A549 treated with AZD9567 at 1 μM for 4 hours (cell line): ENCODE measurements around the gene POLRMT. TPM values are rescaled to one million over a fixed set of nuclear protein-coding genes. Genes with fewer than 3 reads are reported as not detected.

ENCODE experiments used
- total RNA-seq: library from RNA; stranded (reverse); fragments of 200-300 nt; extraction: Qiagen RNA extraction; gene quantifications from 5 replicates; pipeline ENCODE4 v1.2.3, GENCODE V29; 2022; ENCODE audit not compliant: insufficient read depth

POLRMT gene
- total RNA-seq = 79.2 to 97.4 TPM (median 83.6 TPM) in 5 replicates

DNA sequence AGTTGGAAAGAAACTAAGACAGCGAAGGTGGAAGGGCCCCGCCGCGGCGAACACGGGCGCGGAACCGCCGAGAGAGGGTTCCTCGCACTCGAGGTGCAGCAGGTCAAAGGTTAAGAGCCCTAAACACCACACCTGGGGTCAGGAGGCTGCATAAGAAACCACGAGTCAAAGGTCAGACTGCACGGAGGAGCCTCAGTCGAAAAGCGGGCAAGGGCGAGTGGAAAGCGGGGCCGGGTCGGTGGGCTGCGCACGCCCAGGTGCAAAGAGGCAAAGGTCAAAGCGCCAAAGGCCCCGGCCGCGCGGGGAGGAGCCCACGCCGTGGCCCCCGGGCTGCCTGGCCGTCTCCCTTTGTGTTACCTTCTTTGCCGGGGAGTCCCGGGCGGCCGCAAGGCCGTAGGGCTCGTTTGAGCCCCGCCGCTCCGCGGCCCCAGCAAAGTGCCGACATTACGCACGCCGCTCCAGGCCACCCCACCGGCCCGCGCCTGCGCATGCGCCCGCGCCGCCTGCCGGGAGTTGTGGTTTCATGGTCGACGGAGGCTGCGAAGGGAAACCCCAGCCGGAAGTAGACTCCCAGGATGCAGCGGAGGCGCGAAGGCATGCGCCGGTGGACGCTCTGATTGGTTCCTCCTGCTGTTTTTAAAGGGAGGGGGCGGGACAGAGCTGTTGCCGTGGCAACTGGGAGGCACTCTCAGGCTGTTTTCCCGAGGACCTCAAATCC lies at the start of gene POLRMT:
Gene POLRMT, minus strand, starts transcription at position 470 of the 718 bp plus-strand sequence. Its CDS starts 25 bp downstream, at position 445.

DNA sequence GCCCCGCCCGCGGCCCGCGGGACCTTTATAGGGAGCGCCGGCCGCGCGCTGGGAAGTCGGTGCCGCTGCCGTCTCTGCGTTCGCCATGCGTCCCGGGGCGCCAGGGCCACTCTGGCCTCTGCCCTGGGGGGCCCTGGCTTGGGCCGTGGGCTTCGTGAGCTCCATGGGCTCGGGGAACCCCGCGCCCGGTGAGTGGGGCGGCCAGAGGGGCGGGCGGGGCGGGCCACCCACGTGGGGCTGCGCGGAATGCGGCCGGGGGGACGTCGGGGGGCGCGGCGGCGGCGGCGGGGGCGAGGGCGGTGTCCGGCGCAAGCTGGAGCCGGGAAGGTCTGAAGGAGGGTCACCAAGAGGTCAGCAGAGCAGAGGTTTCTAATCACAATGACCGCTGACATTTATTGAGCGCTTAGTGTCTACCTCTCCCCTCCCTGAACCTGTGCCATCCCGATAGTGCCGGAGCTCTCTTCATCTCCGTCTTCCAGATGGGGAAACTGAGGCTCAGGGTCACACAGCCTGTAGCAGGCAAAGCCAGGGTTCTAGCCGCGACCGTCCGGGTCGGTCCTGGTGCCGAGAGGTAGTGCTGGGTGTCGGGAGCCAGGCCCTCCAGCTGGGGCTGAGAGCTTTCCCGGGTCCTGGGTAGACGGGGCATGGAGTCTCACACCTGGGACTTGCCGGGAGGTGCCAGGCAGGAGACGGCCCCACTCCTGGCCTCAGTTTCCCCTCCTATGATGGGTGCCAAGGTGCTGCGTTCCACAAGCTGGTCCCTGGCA lies 43.2 kb upstream of the POLRMT start, which contains the start of gene FSTL3:
Gene FSTL3, plus strand, starts transcription at position 54 of the 767 bp plus-strand sequence. Its CDS starts 32 bp downstream, at position 86.

DNA sequence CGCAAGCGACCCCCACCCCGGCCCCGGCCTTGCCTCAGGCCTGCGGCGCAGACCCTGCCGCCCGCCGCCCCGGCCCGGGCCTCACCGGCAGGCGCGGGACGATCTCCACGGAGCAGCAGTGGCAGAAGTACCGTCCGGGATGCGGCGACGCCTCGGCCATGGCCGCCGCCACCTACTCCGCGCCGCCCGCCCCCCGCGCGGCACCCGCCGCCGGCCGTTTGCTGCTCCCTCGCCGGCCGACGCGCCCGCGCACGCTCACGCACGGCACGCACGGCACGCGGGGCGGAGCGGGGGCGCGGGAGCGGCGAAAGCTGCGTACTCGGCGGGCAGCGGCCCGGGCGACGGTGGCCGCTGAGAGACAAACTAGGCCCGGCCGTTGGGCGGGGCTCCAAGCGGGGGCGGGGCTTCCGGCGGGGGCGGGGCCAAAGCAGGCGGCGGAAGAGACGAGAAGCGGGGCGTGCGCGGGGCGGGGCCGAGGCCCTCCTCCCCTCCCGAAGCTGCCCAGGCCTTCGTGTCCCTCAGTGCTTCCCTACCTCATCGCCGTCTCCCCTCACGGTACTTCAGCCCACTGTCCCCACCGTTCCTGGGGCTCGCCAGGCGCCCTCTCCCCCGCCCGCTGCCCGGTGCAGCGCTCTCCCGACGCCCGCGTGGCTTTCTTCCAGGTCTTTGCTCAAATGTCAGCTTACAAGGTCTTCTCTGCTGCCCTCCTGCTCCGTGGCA lies 29.8 kb upstream of the POLRMT start, which contains the start of gene RNF126:
Gene RNF126, minus strand, starts transcription at position 253 of the 720 bp plus-strand sequence. Its CDS starts 93 bp downstream, at position 160.

DNA sequence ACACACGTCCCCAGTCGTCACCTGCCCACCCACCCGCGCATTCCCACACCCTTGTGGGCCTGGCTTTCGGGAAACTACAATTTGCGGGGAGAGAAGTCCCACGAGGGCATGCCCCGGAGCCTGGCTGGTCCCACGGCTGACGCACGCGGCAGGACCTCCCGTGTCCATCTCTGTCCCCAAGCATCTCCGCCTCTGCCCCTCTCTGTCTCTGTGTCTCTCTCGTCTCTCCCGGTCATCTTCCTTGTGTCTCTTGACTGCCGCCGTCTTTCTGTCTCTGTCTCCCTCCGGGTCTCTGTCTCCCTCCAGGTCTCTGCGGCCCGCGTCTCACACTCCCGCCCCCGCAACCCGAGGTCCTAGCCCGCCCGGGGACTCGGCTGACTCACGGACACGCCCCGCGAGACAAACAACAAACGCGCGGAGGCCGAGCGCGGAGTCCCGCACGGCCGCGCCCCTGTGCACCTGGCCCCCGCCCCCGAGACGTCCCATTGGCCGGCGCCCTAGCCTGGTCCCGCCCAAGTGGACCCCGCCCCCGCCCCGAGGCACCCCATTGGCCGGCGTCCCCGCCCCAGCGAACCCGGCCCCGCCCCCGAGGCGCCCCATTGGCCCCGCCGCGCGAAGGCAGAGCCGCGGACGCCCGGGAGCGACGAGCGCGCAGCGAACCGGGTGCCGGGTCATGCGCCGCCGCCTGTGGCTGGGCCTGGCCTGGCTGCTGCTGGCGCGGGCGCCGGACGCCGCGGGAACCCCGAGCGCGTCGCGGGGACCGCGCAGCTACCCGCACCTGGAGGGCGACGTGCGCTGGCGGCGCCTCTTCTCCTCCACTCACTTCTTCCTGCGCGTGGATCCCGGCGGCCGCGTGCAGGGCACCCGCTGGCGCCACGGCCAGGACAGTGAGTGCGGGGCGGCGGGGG lies 6.2 kb upstream of the POLRMT start, which contains the start of gene FGF22:
Gene FGF22, plus strand, starts transcription at position 627 of the 908 bp plus-strand sequence. Its CDS starts 47 bp downstream, at position 674.

DNA sequence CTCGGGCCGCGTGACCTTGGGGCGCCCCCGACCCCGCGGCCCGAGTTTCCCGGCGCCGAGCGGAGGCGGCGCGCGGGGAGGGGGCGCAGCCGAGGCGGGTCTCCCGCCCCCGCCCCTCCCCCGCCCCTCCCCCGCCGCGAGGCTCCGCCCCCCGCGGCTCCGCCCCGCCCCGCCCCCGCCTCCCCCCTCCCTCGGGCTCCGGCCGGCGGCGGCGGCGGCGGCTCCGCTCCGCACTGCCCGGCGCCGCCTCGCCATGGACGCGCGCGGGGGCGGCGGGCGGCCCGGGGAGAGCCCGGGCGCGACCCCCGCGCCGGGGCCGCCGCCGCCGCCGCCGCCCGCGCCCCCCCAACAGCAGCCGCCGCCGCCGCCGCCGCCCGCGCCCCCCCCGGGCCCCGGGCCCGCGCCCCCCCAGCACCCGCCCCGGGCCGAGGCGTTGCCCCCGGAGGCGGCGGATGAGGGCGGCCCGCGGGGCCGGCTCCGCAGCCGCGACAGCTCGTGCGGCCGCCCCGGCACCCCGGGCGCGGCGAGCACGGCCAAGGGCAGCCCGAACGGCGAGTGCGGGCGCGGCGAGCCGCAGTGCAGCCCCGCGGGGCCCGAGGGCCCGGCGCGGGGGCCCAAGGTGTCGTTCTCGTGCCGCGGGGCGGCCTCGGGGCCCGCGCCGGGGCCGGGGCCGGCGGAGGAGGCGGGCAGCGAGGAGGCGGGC lies 43.5 kb downstream of the POLRMT start, which contains the start of gene HCN2:
Gene HCN2, plus strand, starts transcription at position 189 of the 703 bp plus-strand sequence. Its CDS starts 65 bp downstream, at position 254.

DNA sequence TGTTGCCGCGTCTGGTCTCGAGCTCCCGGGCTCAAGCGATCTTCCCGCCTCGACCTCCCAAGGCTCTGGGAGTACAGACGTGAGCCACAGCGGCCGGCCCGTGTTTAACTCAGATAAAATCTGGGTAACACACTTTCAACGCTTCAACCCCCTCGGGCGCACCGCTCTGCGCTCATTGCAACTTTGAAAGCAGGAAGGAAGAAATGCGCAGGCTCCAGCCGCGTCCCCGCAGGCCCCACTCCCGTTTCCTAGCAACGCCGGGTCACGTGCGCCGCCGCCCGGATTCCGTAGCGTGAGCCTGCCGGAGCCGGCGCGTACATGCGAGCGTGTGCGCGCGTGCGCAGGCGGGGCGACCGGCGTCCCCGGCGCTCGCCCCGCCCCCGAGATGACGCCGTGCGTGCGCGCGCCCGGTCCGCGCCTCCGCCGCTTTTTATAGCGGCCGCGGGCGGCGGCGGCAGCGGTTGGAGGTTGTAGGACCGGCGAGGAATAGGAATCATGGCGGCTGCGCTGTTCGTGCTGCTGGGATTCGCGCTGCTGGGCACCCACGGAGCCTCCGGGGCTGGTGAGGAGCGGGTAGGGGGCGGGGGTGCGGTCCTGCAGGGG lies 61.1 kb downstream of the POLRMT start, which contains the start of gene BSG:
Gene BSG, plus strand, starts transcription at position 457 of the 603 bp plus-strand sequence. Its CDS starts 39 bp downstream, at position 496.

Other genes with a start within 250 kb of the POLRMT start
- 0.34 to 0.52 TPM (median 0.46 TPM) in 4 of 5 replicates, not detected in the other for gene C2CD4C, start 224.4 kb downstream of the POLRMT start, total RNA-seq
- gene SHC2, start 172.5 kb downstream of the POLRMT start, total RNA-seq = 0.75 to 1.4 TPM (median 0.95 TPM) in 4 of 5 replicates, not detected in the other
- gene MADCAM1, start 137.1 kb downstream of the POLRMT start, total RNA-seq = 0.16 to 0.29 TPM (median 0.24 TPM) in 4 of 5 replicates, not detected in the other
- gene TPGS1, start 126.0 kb downstream of the POLRMT start, total RNA-seq = 14.2 to 17.3 TPM (median 16.0 TPM) in 5 replicates
- 71.1 to 97.1 TPM (median 96.7 TPM) in 5 replicates for gene CDC34, start 101.8 kb downstream of the POLRMT start, total RNA-seq
- gene GZMM, start 89.5 kb downstream of the POLRMT start, total RNA-seq = 0.26 to 0.62 TPM (median 0.32 TPM) in 4 of 5 replicates, not detected in the other
- gene BSG, start 60.9 kb downstream of the POLRMT start, total RNA-seq = 672 to 739 TPM (median 723 TPM) in 5 replicates
- gene HCN2, start 43.7 kb downstream of the POLRMT start, total RNA-seq = 26.8 to 36.7 TPM (median 34.9 TPM) in 5 replicates
- 0.58 to 0.97 TPM (median 0.78 TPM) in 4 of 5 replicates, not detected in the other for gene FGF22, start 6.3 kb upstream of the POLRMT start, total RNA-seq
- gene RNF126, start 29.7 kb upstream of the POLRMT start, total RNA-seq = 63.5 to 73.3 TPM (median 72.5 TPM) in 5 replicates
- gene FSTL3, start 42.9 kb upstream of the POLRMT start, total RNA-seq = 198 to 279 TPM (median 261 TPM) in 5 replicates
- gene PRSS57, start 61.9 kb upstream of the POLRMT start, total RNA-seq = 0.10 to 0.32 TPM (median 0.13 TPM) in 3 of 5 replicates, not detected in the others
- 6.7 to 14.2 TPM (median 12.8 TPM) in 5 replicates for gene PALM, start 75.4 kb upstream of the POLRMT start, total RNA-seq
- gene MISP, start 117.6 kb upstream of the POLRMT start, total RNA-seq = 63.4 to 77.5 TPM (median 76.5 TPM) in 5 replicates
- 220 to 256 TPM (median 229 TPM) in 5 replicates for gene PTBP1, start 163.9 kb upstream of the POLRMT start, total RNA-seq
- gene PLPPR3, start 188.4 kb upstream of the POLRMT start, total RNA-seq = 2.9 to 4.8 TPM (median 4.2 TPM) in 5 replicates
- gene AZU1, start 194.3 kb upstream of the POLRMT start, total RNA-seq = 0.22 to 0.41 TPM (median 0.27 TPM) in 4 of 5 replicates, not detected in the other
- gene PRTN3, start 207.5 kb upstream of the POLRMT start, total RNA-seq = 0.20 to 0.55 TPM (median 0.32 TPM) in 4 of 5 replicates, not detected in the other
- gene ELANE, start 218.8 kb upstream of the POLRMT start, total RNA-seq = 0.09 to 0.18 TPM (median 0.12 TPM) in 4 of 5 replicates, not detected in the other
- 19.2 to 25.8 TPM (median 23.5 TPM) in 5 replicates for gene CFD, start 226.1 kb upstream of the POLRMT start, total RNA-seq